GM06990 (cell line): Measurements from ENCODE around the gene ATG101.

Experiments
- DNase-seq: peaks from one replicate; pipeline ENCODE4 v3.0.0-alpha.2; 2011; ENCODE audit not compliant: insufficient read length; ENCODE audit errors: extremely low read depth
- H3K27me3 ChIP-seq: replicated peaks from 2 replicates; pipeline ENCODE4 v1.6.0; 2011; ENCODE audit warnings: low read length; ENCODE audit not compliant: control insufficient read depth, insufficient read depth
- H3K36me3 ChIP-seq: 2 replicates; pipeline ENCODE4 v1.5.1; 2011; ENCODE audit warnings: low read length; ENCODE audit not compliant: control insufficient read depth, insufficient read depth
- H3K4me3 ChIP-seq: replicated peaks from 2 replicates; pipeline ENCODE4 v1.5.1; 2011; ENCODE audit warnings: low read depth, mild to moderate bottlenecking, control low read depth, low read length
- TF ChIP-seq, protein P1 (sequence below): IDR thresholded peaks from 2 replicates; pipeline ENCODE4 v1.5.1; 2011; ENCODE audit warnings: low read length, control low read depth, mild to moderate bottlenecking, inconsistent platforms; ENCODE audit not compliant: insufficient read depth, poor library complexity, severe bottlenecking

ATG101 gene

DNA sequence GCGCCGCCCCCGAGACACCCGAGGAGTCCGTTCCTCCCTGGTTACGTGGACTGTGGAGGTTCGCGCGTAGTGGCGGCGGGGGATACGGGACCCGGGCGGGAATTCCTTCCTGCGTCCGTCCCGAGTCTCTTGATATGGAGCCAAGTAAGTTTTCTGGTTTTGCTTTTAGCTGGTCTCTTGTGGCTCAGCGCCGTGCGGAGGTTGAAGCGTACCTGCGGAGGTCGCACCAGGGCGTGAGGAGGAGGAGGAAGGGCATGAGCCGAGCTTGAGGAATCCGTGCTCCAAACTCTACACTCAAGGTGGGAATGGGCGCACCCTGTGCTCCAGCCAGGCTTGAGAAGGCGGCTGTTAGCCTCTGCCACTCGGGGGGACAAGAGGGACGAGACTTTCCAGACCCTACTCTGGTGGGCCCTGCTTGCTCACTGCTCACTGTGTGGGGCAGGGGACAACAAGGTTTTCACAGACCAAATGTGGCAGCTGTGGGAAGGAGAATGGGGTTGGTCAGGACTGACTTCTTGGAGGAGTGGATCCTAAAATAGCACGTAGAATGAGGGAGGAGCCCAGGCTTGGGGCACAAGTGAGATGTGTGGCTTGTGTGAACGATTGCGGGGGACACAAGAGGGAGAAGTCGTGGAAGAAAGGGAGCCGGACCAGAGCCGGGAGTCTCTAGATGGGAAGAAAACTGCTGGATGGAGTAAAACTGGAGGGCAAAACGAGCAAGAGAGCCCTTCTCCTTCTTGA is 577 bp downstream of the ATG101 start:
- no peaks in the 10 kb centered on the region for H3K27me3 ChIP-seq
- H3K4me3 ChIP-seq = peak overlapping the region; percentile 94
- TF ChIP-seq, protein P1, sequence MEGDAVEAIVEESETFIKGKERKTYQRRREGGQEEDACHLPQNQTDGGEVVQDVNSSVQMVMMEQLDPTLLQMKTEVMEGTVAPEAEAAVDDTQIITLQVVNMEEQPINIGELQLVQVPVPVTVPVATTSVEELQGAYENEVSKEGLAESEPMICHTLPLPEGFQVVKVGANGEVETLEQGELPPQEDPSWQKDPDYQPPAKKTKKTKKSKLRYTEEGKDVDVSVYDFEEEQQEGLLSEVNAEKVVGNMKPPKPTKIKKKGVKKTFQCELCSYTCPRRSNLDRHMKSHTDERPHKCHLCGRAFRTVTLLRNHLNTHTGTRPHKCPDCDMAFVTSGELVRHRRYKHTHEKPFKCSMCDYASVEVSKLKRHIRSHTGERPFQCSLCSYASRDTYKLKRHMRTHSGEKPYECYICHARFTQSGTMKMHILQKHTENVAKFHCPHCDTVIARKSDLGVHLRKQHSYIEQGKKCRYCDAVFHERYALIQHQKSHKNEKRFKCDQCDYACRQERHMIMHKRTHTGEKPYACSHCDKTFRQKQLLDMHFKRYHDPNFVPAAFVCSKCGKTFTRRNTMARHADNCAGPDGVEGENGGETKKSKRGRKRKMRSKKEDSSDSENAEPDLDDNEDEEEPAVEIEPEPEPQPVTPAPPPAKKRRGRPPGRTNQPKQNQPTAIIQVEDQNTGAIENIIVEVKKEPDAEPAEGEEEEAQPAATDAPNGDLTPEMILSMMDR = no peak
- no peak for DNase-seq
- H3K36me3 ChIP-seq = peaks cover 14% of the 10 kb centered on the region

DNA sequence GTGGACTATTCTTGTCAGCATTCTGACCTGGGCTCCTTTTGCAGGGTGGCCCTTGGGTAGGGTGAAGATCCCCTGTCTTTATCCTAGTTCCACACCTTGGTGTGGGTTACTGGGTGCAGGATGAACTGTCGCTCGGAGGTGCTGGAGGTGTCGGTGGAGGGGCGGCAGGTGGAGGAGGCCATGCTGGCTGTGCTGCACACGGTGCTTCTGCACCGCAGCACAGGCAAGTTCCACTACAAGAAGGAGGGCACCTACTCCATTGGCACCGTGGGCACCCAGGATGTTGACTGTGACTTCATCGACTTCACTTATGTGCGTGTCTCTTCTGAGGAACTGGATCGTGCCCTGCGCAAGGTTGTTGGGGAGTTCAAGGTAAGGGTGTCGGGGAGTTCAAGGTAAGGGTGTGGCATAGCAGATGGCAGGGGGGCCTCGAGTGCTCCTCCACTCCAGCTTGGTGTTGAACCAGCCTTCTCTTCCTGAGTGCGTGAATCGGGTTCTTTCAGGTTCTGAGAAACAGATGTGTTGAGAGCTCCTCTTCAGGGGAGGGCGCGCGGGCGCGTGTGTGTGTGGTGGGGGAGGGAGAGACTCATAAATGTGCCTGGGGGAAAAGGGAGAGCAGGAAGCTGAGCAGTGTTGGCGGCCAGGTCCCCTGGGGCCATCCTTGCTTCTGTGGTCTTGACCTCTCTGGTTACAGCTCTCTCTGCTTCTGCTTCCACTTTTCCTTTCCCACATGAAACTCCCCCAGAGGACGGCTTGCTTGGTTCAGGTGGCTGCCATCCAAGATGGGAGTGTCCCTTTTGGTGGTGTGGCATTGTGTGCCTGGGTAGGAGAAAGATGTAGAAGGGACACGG is 4.0 kb downstream of the ATG101 start:
- TF ChIP-seq, protein P1 = no peak
- Histone ChIP-seq H3K4me3 (no peak overlapping the region), H3K36me3 (peaks cover 24% of the 10 kb centered on the region), H3K27me3 (no peaks in the 10 kb centered on the region)
- no peak for DNase-seq

DNA sequence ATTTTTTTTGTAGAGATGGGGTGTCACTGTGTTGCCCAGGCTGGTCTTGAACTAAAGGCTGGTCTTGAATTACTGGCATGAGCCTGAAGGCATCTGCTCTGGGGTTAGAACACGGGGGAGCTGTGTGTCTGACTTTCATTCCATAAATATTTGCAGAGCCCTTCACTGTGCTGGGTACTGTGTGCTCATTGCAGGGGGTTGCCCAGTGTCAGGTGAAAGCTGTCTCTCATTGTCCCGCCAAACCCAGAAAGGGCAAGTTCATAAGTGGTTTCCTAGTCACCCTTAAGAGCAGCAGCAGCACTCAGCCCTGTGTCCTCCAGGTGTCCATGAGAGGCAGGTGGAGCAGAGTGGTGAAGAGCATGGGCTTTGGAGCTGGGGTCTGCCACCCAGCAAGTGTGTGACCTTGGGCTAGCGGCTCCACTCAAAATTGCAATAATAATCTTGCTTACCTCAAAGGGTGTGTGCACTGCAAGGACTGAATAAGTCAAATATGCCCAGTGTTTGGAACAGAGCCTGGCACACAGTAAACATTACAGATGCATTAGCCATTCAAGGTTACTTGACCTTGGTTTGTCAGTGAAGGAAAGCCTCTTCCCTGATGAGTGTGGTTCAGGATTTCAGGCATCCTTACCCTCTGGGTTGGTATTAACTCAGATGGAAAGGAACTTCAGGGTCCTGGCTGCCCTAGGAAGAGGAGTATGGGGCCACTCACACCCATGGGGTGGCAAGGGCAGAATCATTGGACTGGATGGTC is 5.4 kb downstream of the ATG101 start:
- no peak for DNase-seq
- Histone ChIP-seq H3K27me3 (no peaks in the 10 kb centered on the region), H3K4me3 (no peak overlapping the region), H3K36me3 (peaks cover 24% of the 10 kb centered on the region)
- TF ChIP-seq, protein P1 = no peak

DNA sequence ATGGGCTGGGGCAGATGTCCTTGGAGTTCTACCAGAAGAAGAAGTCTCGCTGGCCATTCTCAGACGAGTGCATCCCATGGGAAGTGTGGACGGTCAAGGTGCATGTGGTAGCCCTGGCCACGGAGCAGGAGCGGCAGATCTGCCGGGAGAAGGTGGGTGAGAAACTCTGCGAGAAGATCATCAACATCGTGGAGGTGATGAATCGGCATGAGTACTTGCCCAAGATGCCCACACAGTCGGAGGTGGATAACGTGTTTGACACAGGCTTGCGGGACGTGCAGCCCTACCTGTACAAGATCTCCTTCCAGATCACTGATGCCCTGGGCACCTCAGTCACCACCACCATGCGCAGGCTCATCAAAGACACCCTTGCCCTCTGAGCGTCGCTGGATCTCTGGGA is 7.0 kb downstream of the ATG101 start:
- Histone ChIP-seq H3K27me3 (no peaks in the 10 kb centered on the region), H3K36me3 (peaks cover 24% of the 10 kb centered on the region), H3K4me3 (no peak overlapping the region)
- no peak for DNase-seq
- TF ChIP-seq, protein P1 = no peak

DNA sequence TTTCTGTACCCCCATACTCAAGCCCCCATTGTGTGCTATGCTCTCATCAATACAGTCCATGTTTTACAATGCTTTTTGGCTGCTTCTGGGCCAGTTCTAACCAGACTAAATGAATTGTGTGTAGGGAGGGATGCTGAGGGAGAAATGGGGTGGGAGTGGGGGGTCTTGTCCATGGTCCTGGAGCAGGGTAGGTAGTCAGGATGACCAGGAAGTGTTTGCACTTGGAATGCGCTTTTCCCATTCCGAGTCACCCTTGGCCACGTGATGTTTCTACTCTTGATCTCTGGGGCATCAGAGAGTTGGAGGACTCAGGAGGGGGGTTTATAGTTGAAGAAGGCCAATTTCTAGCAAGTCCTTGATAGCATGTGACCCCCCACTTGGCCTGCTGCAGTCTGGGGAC is 8.5 kb downstream of the ATG101 start:
- no peak for DNase-seq
- H3K36me3 ChIP-seq = peaks cover 22% of the 10 kb centered on the region
- no peak overlapping the region for H3K4me3 ChIP-seq
- no peaks in the 10 kb centered on the region for H3K27me3 ChIP-seq
- TF ChIP-seq, protein P1 = no peak
